Measurements from ENCODE around the gene DTD2. TPM values are rescaled to one million over a fixed set of nuclear protein-coding genes. Genes with fewer than 3 reads are reported as not detected.

Gene DTD2
- total RNA-seq, 1 donor from 2014 or later: 10.3 TPM

DNA sequence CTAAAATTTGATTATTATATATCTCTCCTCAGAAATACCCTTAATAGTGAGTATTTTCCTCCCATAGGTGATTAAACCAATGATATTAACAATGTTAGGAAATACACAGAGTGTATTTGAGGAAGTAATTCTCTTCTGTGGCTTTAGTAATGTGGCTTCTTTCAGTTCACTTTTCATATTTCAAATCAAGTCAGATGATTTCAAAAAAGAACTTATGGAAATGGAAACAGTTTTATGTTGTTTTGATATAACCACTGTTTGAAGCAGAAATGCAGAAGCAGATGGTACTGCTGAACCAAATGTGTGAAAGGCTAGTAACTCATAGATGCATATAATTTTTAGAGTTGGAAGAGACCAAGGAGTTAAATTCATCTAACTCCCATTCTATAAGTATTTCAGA, 32.4 kb upstream of the DTD2 start:
- no peak for DNase-seq
- Mint-ChIP-seq H3K4me3 (ENCODE audit: unreplicated experiment) (no peak overlapping the region), H3K27ac (ENCODE audit: unreplicated experiment) (no peak overlapping the region), H3K4me1 (ENCODE audit: low read depth, unreplicated experiment) (no peaks in the 10 kb centered on the region), H3K9me3 (ENCODE audit: unreplicated experiment) (no peaks in the 10 kb centered on the region), H3K36me3 (ENCODE audit: unreplicated experiment) (no peaks in the 10 kb centered on the region), H3K27me3 (ENCODE audit: unreplicated experiment) (peaks cover 4% of the 10 kb centered on the region)
- TF ChIP-seq, protein P1, sequence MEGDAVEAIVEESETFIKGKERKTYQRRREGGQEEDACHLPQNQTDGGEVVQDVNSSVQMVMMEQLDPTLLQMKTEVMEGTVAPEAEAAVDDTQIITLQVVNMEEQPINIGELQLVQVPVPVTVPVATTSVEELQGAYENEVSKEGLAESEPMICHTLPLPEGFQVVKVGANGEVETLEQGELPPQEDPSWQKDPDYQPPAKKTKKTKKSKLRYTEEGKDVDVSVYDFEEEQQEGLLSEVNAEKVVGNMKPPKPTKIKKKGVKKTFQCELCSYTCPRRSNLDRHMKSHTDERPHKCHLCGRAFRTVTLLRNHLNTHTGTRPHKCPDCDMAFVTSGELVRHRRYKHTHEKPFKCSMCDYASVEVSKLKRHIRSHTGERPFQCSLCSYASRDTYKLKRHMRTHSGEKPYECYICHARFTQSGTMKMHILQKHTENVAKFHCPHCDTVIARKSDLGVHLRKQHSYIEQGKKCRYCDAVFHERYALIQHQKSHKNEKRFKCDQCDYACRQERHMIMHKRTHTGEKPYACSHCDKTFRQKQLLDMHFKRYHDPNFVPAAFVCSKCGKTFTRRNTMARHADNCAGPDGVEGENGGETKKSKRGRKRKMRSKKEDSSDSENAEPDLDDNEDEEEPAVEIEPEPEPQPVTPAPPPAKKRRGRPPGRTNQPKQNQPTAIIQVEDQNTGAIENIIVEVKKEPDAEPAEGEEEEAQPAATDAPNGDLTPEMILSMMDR (IDR thresholded peaks at IDR 0.05; ENCODE audit: partially characterized antibody, unreplicated experiment): no peak

DNA sequence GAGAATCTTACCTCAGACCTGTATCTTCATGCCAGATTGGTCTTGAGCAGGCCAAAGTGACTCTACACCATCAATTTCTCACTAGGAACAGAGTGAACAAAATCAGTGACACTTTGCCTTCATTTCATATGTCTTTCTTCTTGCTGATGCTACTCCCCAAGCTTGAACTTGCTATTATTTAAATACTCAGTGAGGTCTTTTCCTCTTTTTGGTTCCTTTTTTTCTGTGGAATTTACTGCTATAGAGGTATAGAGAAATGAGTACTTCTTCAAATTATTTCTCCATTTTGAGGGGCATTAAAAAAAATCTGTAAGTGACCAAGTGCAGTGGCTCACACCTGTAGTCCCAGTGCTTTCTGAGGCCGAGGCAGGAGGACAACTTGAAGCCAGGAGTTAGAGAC, 30.6 kb upstream of the DTD2 start, which contains the start of gene GPR33:
Gene GPR33, minus strand, starts transcription at position 154 of the 400 bp plus-strand sequence. CDS start 4,074 bp downstream, outside the sequence.
- Mint-ChIP-seq H3K27me3 (ENCODE audit: unreplicated experiment) (no peaks in the 10 kb centered on the region), H3K4me3 (ENCODE audit: unreplicated experiment) (no peak within 1 kb of the TSS), H3K4me1 (ENCODE audit: low read depth, unreplicated experiment) (no peaks in the 10 kb centered on the region), H3K9me3 (ENCODE audit: unreplicated experiment) (no peaks in the 10 kb centered on the region), H3K27ac (ENCODE audit: unreplicated experiment) (no peak within 1 kb of the TSS), H3K36me3 (ENCODE audit: unreplicated experiment) (no peaks in the 10 kb centered on the region)
- DNase-seq: no peak
- TF ChIP-seq, protein P1 (IDR thresholded peaks at IDR 0.05; ENCODE audit: partially characterized antibody, unreplicated experiment): no peak

DNA sequence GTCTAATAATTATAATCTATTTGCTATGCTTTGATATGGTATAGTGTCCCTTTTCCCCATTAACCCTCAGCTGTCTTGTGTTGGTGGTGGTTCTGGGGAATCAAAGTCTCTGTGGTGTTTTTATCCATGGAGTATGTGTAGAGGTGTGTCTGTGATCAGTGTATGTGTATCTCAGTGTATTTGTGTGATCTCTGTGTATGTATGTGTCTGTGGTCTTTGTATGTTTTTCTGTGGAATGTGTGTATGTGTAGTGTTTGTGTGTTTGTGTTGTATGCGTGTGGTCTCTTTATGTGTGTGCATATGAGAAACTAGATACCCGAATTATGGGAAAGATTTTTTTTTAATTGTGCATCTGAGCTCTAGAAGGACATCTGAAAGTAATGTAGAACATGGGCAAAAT, 29.5 kb upstream of the DTD2 start:
- DNase-seq: no peak
- H3K9me3 Mint-ChIP-seq (ENCODE audit: unreplicated experiment): no peaks in the 10 kb centered on the region
- H3K36me3 Mint-ChIP-seq (ENCODE audit: unreplicated experiment): no peaks in the 10 kb centered on the region
- H3K27me3 Mint-ChIP-seq (ENCODE audit: unreplicated experiment): no peaks in the 10 kb centered on the region
- no peak overlapping the region for H3K27ac Mint-ChIP-seq (ENCODE audit: unreplicated experiment)
- H3K4me1 Mint-ChIP-seq (ENCODE audit: low read depth, unreplicated experiment): no peaks in the 10 kb centered on the region
- H3K4me3 Mint-ChIP-seq (ENCODE audit: unreplicated experiment): no peak overlapping the region
- TF ChIP-seq, protein P1 (IDR thresholded peaks at IDR 0.05; ENCODE audit: partially characterized antibody, unreplicated experiment): no peak

DNA sequence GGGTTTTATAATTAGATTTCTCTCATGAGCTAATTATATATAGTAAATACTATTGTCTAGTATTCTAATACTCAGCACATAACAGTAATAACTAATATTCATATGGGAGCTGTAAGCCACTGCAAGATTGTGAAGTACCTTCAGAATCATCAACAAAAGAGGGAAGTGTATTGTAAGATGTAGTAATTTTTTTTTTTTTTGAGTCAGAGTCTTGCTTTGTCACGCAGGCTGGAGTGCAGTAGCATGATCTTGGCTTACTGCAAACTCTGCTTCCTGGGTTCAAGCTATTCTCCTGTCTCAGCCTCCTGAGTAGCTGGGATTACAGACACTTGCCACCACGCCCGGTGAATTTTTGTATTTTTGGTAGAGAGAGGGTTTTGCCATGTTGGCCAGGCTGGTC, 27.4 kb upstream of the DTD2 start:
- Mint-ChIP-seq H3K27ac (ENCODE audit: unreplicated experiment) (no peak overlapping the region), H3K9me3 (ENCODE audit: unreplicated experiment) (no peaks in the 10 kb centered on the region), H3K4me1 (ENCODE audit: low read depth, unreplicated experiment) (no peaks in the 10 kb centered on the region), H3K27me3 (ENCODE audit: unreplicated experiment) (no peaks in the 10 kb centered on the region), H3K36me3 (ENCODE audit: unreplicated experiment) (no peaks in the 10 kb centered on the region), H3K4me3 (ENCODE audit: unreplicated experiment) (no peak overlapping the region)
- DNase-seq: no peak
- TF ChIP-seq, protein P1 (IDR thresholded peaks at IDR 0.05; ENCODE audit: partially characterized antibody, unreplicated experiment): no peak

DNA sequence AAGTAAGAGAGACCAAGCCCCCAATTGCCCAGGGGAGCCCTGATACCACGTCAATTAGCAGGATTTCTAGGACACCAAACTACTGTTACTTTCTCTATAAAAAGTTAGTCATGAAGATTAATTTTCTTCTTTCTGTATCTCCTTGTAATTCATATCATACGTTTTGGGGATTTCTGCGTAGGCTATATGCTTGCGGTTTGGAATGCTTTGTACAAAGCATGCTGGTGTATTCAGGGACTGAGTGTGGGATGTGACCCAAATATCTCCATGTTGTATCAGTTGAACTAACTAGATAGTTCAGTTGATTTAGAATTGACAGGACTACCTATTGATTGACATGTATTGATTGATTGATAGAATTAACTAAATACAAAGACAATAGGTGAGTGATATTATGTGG, 22.9 kb upstream of the DTD2 start:
- Mint-ChIP-seq H3K27ac (ENCODE audit: unreplicated experiment) (no peak overlapping the region), H3K4me3 (ENCODE audit: unreplicated experiment) (no peak overlapping the region)

More for the DNA sequence above, 22.9 kb upstream of the DTD2 start:
- Mint-ChIP-seq H3K9me3 (ENCODE audit: unreplicated experiment) (no peaks in the 10 kb centered on the region), H3K27me3 (ENCODE audit: unreplicated experiment) (no peaks in the 10 kb centered on the region), H3K4me1 (ENCODE audit: low read depth, unreplicated experiment) (no peaks in the 10 kb centered on the region), H3K36me3 (ENCODE audit: unreplicated experiment) (no peaks in the 10 kb centered on the region)
- no peak for DNase-seq
- TF ChIP-seq, protein P1 (IDR thresholded peaks at IDR 0.05; ENCODE audit: partially characterized antibody, unreplicated experiment): no peak
